Testis (tissue), 3 donors: Measurements from ENCODE around the gene GRIA1. TPM values are rescaled to one million over a fixed set of nuclear protein-coding genes. Genes with fewer than 3 reads are reported as not detected.

Source experiments
- DNase-seq: peaks from one replicate; pipeline ENCODE4 v3.0.0-alpha.2; 2019
- H3K27ac ChIP-seq, 2 donors: fragments of 200-600 bp; sonication (generic); one replicate each; pipeline ENCODE4 v1.5.1; 2019
- H3K27me3 ChIP-seq: fragments of 200-600 bp; sonication (generic); one replicate; pipeline ENCODE4 v1.5.1; 2019
- H3K36me3 ChIP-seq: fragments of 200-600 bp; sonication (generic); one replicate; pipeline ENCODE4 v1.5.1; 2017; ENCODE audit warnings: low read depth; ENCODE audit errors: missing control alignments
- H3K4me1 ChIP-seq: fragments of 200-600 bp; sonication (generic); one replicate; pipeline ENCODE4 v1.5.1; 2019
- H3K4me3 ChIP-seq, 2 donors: fragments of 200-600 bp; sonication (generic); one replicate each; pipeline ENCODE4 v1.5.1; 2017 to 2019
- H3K9me3 ChIP-seq: fragments of 200-600 bp; sonication (generic); one replicate; pipeline ENCODE4 v1.5.1; 2017
- POLR2A ChIP-seq: fragments of 450-650 bp; IDR thresholded peaks from one replicate; pipeline ENCODE4 v1.6.1; 2017; ENCODE audit warnings: antibody characterized with exemption, mild to moderate bottlenecking, moderate library complexity
- WGBS, 2 donors: methylation state at CpG; one replicate each; pipeline ENCODE4 v1.1.5; 2018; 5-methylcytosine and 5-hydroxymethylcytosine counted together
- intact Hi-C: fragments of 100-400 bp; cut with DNase I; formaldehyde crosslinking; loops from one replicate; pipeline ENCODE4 v1.15.1; 2023; ENCODE audit warnings: low total_unique reads
- polyA plus RNA-seq: library from polyadenylated mRNA; stranded (reverse); fragments of 350-450 nt; fragmentation: Illumina TruSeq; extraction: RNeasy Lipid Tissue Mini Kit (QIAGEN cat#74804); gene quantifications from one replicate; pipeline ENCODE4 v1.2.3, GENCODE V29; 2014; ENCODE audit warnings: low read depth, low replicate concordance; ENCODE audit not compliant: insufficient read depth
- total RNA-seq, 2 donors: library from RNA; depleted of rRNA; stranded (reverse); fragments of >200 nt; gene quantifications; one replicate each; pipeline ENCODE4 v1.2.3, GENCODE V29; 2016
- TF ChIP-seq, protein P1 (sequence below), 3 experiments: fragments of 450-650 bp in 2 of 3; fragments of 200-600 bp in 1 of 3; sonication (generic) in 1 of 3; IDR thresholded peaks; one replicate each; pipeline ENCODE4 v1.5.1; 2016 to 2019; ENCODE audit warnings: antibody characterized with exemption in 3 of 3, mild to moderate bottlenecking in 2 of 3, moderate library complexity in 1 of 3

The GRIA1 gene
- total and polyA plus RNA-seq, 3 donors from 2014 or later, result 0.93 to 5.4 (median 3.5) TPM

GRCh38 chr5:153700940-153701339, 210.5 kb downstream of the GRIA1 start:
- no peak for DNase-seq
- H3K4me3 ChIP-seq, result no peak overlapping the region
- no peaks in the 10 kb centered on the region for H3K36me3 ChIP-seq
- TF ChIP-seq, protein P1, sequence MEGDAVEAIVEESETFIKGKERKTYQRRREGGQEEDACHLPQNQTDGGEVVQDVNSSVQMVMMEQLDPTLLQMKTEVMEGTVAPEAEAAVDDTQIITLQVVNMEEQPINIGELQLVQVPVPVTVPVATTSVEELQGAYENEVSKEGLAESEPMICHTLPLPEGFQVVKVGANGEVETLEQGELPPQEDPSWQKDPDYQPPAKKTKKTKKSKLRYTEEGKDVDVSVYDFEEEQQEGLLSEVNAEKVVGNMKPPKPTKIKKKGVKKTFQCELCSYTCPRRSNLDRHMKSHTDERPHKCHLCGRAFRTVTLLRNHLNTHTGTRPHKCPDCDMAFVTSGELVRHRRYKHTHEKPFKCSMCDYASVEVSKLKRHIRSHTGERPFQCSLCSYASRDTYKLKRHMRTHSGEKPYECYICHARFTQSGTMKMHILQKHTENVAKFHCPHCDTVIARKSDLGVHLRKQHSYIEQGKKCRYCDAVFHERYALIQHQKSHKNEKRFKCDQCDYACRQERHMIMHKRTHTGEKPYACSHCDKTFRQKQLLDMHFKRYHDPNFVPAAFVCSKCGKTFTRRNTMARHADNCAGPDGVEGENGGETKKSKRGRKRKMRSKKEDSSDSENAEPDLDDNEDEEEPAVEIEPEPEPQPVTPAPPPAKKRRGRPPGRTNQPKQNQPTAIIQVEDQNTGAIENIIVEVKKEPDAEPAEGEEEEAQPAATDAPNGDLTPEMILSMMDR (IDR thresholded peaks at IDR 0.05), result no peak
- no peak for TF ChIP-seq POLR2A
- no peaks in the 10 kb centered on the region for H3K27me3 ChIP-seq
- no peaks in the 10 kb centered on the region for H3K9me3 ChIP-seq
- no peak overlapping the region for H3K27ac ChIP-seq
- intact Hi-C loops, result no loop called here
- no peaks in the 10 kb centered on the region for H3K4me1 ChIP-seq

- no peaks in the 10 kb centered on the region for H3K9me3 ChIP-seq
- H3K27me3 ChIP-seq, result no peaks in the 10 kb centered on the region
- TF ChIP-seq, protein P1 (IDR thresholded peaks at IDR 0.05), result no peak
- no peak for TF ChIP-seq POLR2A
- no peak overlapping the region for H3K27ac ChIP-seq
- no peak for DNase-seq
- no peaks in the 10 kb centered on the region for H3K4me1 ChIP-seq
- intact Hi-C loops, result no loop called here
- H3K36me3 ChIP-seq, result no peaks in the 10 kb centered on the region
- H3K4me3 ChIP-seq, result no peak overlapping the region
- WGBS, 2 donors, result 86 to 87% methylated on average over 4 of the region's 4 CpGs
Measured at GRCh38 chr5:153702265-153702664, 211.8 kb downstream of the GRIA1 start.

- H3K27me3 ChIP-seq, result no peaks in the 10 kb centered on the region
- H3K36me3 ChIP-seq, result no peaks in the 10 kb centered on the region
- H3K9me3 ChIP-seq, result no peaks in the 10 kb centered on the region
- DNase-seq, result no peak
- no peak for TF ChIP-seq POLR2A
- TF ChIP-seq, protein P1 (IDR thresholded peaks at IDR 0.05), result no peak
- H3K4me1 ChIP-seq, result no peaks in the 10 kb centered on the region
- H3K27ac ChIP-seq, result no peak overlapping the region
- intact Hi-C loops, result no loop called here
- no peak overlapping the region for H3K4me3 ChIP-seq
Measured at GRCh38 chr5:153704110-153704509, 213.6 kb downstream of the GRIA1 start.

GRCh38 chr5:153707626-153708025, 217.2 kb downstream of the GRIA1 start:
- TF ChIP-seq POLR2A, result no peak
- TF ChIP-seq, protein P1 (IDR thresholded peaks at IDR 0.05), result no peak
- Histone ChIP-seq H3K9me3 (no peaks in the 10 kb centered on the region), H3K27me3 (no peaks in the 10 kb centered on the region), H3K4me3 (no peak overlapping the region), H3K4me1 (no peaks in the 10 kb centered on the region), H3K36me3 (no peaks in the 10 kb centered on the region), H3K27ac (no peak overlapping the region)
- intact Hi-C loops, result no loop called here
- WGBS, 2 donors, result 82 to 86% methylated on average over 6 of the region's 6 CpGs
- DNase-seq, result no peak

- Histone ChIP-seq H3K4me3 (no peak overlapping the region), H3K9me3 (no peaks in the 10 kb centered on the region), H3K36me3 (no peaks in the 10 kb centered on the region), H3K27ac (no peak overlapping the region), H3K4me1 (no peaks in the 10 kb centered on the region), H3K27me3 (no peaks in the 10 kb centered on the region)
- DNase-seq, result no peak
- intact Hi-C loops, result no loop called here
- 84 to 89% methylated on average over 4 of the region's 4 CpGs for WGBS, 2 donors
- no peak for TF ChIP-seq POLR2A
- TF ChIP-seq, protein P1 (IDR thresholded peaks at IDR 0.05), result no peak
Measured at GRCh38 chr5:153711755-153712154, 221.3 kb downstream of the GRIA1 start.
